Prostate gland (tissue), 2 donors: ENCODE measurements around the gene MSMO1. TPM values are rescaled to one million over a fixed set of nuclear protein-coding genes. Genes with fewer than 3 reads are reported as not detected.

Experiments
- DNase-seq: peaks from one replicate; pipeline ENCODE4 v3.0.0-alpha.2; 2019; ENCODE audit warnings: low spot score
- H3K27ac ChIP-seq, 2 donors: fragments of 200-600 bp; sonication (generic); 2 replicates each; pipeline ENCODE4 v1.5.1; 2017 to 2019
- H3K27me3 ChIP-seq: fragments of 200-600 bp; sonication (generic); replicated peaks from 2 replicates; pipeline ENCODE4 v1.5.1; 2019; ENCODE audit not compliant: insufficient read depth
- H3K36me3 ChIP-seq, 2 donors: fragments of 200-600 bp; sonication (generic); 1 replicate in 1 of 2; 2 replicates in 1 of 2; pipeline versions ENCODE4 v1.5.1 to v1.8.1; 2017 to 2019
- H3K4me1 ChIP-seq: fragments of 200-600 bp; sonication (generic); replicated peaks from 2 replicates; pipeline ENCODE4 v1.5.1; 2019
- H3K4me3 ChIP-seq, 2 donors: fragments of 200-600 bp; sonication (generic); 2 replicates each; pipeline ENCODE4 v1.5.1; 2017 to 2019
- H3K9me3 ChIP-seq: fragments of 200-600 bp; sonication (generic); 2 replicates; pipeline ENCODE4 v1.5.1; 2017
- CTCF ChIP-seq, 4 experiments: fragments of 200-600 bp in 2 of 4; fragments of 450-650 bp in 2 of 4; sonication (generic) in 2 of 4; IDR thresholded peaks; 1 replicate in 3 of 4; 2 replicates in 1 of 4; pipeline ENCODE4 v1.5.1; 2016 to 2019; ENCODE audit warnings: antibody characterized with exemption in 4 of 4, mild to moderate bottlenecking in 2 of 4, moderate library complexity in 2 of 4
- POLR2A ChIP-seq: fragments of 450-650 bp; IDR thresholded peaks from one replicate; pipeline ENCODE4 v1.6.1; 2016; ENCODE audit warnings: antibody characterized with exemption, mild to moderate bottlenecking
- POLR2AphosphoS5 ChIP-seq: sonication (generic); formaldehyde crosslinking; IDR thresholded peaks from one replicate; pipeline ENCODE4 v1.6.1; 2017; ENCODE audit warnings: antibody characterized with exemption
- WGBS: methylation state at CpG from one replicate; pipeline ENCODE4 v1.1.5; 2018; 5-methylcytosine and 5-hydroxymethylcytosine counted together
- intact Hi-C: fragments of 100-400 bp; cut with DNase I; formaldehyde crosslinking; loops from one replicate; pipeline ENCODE4 v1.14.2; 2022
- total RNA-seq, 2 donors: library from RNA; depleted of rRNA; stranded (reverse); fragments of >200 nt; gene quantifications; one replicate each; pipeline ENCODE4 v1.1.0, GENCODE V29; 2016

Gene MSMO1
- total RNA-seq, 2 donors from 2014 or later, result 45.0 to 76.9 TPM

GRCh38 chr4:165299399-165300060 is 27.9 kb upstream of the MSMO1 start:
- Histone ChIP-seq H3K27ac (no peak overlapping the region), H3K9me3 (no peaks in the 10 kb centered on the region), H3K27me3 (no peaks in the 10 kb centered on the region), H3K4me3 (no peak overlapping the region), H3K36me3 (no peaks in the 10 kb centered on the region), H3K4me1 (no peaks in the 10 kb centered on the region)
- intact Hi-C loops, result no loop called here
- DNase-seq, result no peak
- no peak for TF ChIP-seq CTCF (IDR thresholded peaks at IDR 0.05)
- 79% methylated on average over 5 of the region's 5 CpGs for WGBS

- H3K27ac ChIP-seq, result no peak overlapping the region
Observed at GRCh38 chr4:165301833-165302232, 25.6 kb upstream of the MSMO1 start.

GRCh38 chr4:165302658-165303057 is 24.8 kb upstream of the MSMO1 start:
- H3K27me3 ChIP-seq, result no peaks in the 10 kb centered on the region
- H3K4me3 ChIP-seq, result no peak overlapping the region
- H3K27ac ChIP-seq, result no peak overlapping the region
- no peaks in the 10 kb centered on the region for H3K36me3 ChIP-seq
- WGBS, result 98% methylated on average over 1 of the region's 1 CpG
- no peaks in the 10 kb centered on the region for H3K9me3 ChIP-seq
- intact Hi-C loops, result no loop called here
- no peak for DNase-seq
- H3K4me1 ChIP-seq, result no peaks in the 10 kb centered on the region
- no peak for TF ChIP-seq CTCF (IDR thresholded peaks at IDR 0.05)
- no peak for TF ChIP-seq POLR2A
- no peak for TF ChIP-seq POLR2AphosphoS5

More at GRCh38 chr4:165301833-165302232, 25.6 kb upstream of the MSMO1 start:
- 18% methylated on average over 1 of the region's 1 CpG for WGBS
- Histone ChIP-seq H3K4me3 (no peak overlapping the region), H3K36me3 (no peaks in the 10 kb centered on the region), H3K4me1 (no peaks in the 10 kb centered on the region), H3K9me3 (no peaks in the 10 kb centered on the region), H3K27me3 (no peaks in the 10 kb centered on the region)
- TF ChIP-seq POLR2A, result no peak
- TF ChIP-seq CTCF (IDR thresholded peaks at IDR 0.05), result no peak
- TF ChIP-seq POLR2AphosphoS5, result no peak
- intact Hi-C loops, result no loop called here
- DNase-seq, result no peak

GRCh38 chr4:165308166-165308565 is 19.3 kb upstream of the MSMO1 start:
- TF ChIP-seq POLR2A (no peak), POLR2AphosphoS5 (no peak), CTCF (IDR thresholded peaks at IDR 0.05) (no peak)
- H3K27me3 ChIP-seq, result no peaks in the 10 kb centered on the region
- no peak overlapping the region for H3K4me3 ChIP-seq
- no peak for DNase-seq
- no peak overlapping the region for H3K27ac ChIP-seq
- intact Hi-C loops, result no loop called here
- no peaks in the 10 kb centered on the region for H3K9me3 ChIP-seq
- no peaks in the 10 kb centered on the region for H3K36me3 ChIP-seq
- H3K4me1 ChIP-seq, result no peaks in the 10 kb centered on the region
- WGBS, result 42% methylated on average over 1 of the region's 1 CpG

GRCh38 chr4:165308606-165309005 is 18.9 kb upstream of the MSMO1 start:
- no peak for DNase-seq
- intact Hi-C loops, result no loop called here
- H3K4me3 ChIP-seq, result no peak overlapping the region
- H3K36me3 ChIP-seq, result no peaks in the 10 kb centered on the region
- 48% methylated on average over 2 of the region's 2 CpGs for WGBS
- no peaks in the 10 kb centered on the region for H3K27me3 ChIP-seq
- H3K9me3 ChIP-seq, result no peaks in the 10 kb centered on the region
- H3K4me1 ChIP-seq, result no peaks in the 10 kb centered on the region
- TF ChIP-seq CTCF (IDR thresholded peaks at IDR 0.05) (no peak), POLR2A (no peak), POLR2AphosphoS5 (no peak)
- peak overlapping the region in 1 of 2 donors; percentile 12 for H3K27ac ChIP-seq
